ENCODE data around the gene TARDBP.
"Not testable (repeated sequence)": the region's sequence is repeated elsewhere in the genome, so short reads cannot be mapped to it uniquely, and the experiment has no call there.

The TARDBP gene

GRCh38 chr1:10992004-10992403 is 20.4 kb upstream of the TARDBP start:
- not testable (repeated sequence) for DNase-seq (ENCODE audit: low read depth, low spot score)

DNA sequence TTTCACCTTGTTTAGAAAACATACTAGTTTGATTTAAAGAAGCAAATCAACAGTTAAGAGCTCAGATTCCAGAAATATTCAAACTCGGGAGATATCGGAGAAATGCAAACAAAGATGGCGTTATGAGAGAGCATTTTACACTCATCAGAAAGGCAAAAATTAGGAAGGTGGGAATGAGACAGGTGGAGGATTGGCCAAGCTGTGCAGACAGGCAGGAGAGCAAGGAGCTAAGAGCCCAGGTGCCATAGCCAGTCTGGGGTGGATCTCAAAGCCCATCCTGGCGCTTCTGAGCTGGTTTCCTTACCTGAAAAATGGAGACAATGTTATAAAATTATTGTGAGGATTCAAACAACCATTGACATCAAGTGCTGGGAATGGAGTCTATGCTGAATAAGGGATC is 19.6 kb upstream of the TARDBP start:
- DNase-seq (ENCODE audit: low read depth, low spot score): no peak

DNA sequence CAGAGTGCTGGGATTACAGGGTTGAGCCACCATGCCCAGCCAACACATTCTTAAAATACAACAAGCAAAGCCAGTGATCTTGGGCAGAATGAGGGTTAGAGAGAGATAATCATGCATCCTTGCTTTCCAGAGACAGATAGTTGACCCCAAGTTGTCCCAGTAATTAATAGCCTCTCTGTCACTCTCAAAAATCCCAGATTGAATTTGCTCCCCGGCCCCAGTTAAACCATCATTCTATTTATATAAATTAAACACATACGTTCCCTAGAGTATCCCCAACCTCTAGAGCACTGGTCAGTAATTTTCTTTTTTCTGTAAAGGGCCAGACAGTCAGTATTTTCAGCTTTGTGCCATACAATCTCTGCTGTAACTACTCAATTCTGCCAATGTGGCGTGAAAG is 16.4 kb upstream of the TARDBP start:
- no peak for DNase-seq (ENCODE audit: low read depth, low spot score)

GRCh38 chr1:11000526-11000925 is 11.9 kb upstream of the TARDBP start:
- no peak for DNase-seq (ENCODE audit: low read depth, low spot score)

GRCh38 chr1:11013160-11013531 is 692 bp downstream of the TARDBP start:
- no peak for DNase-seq (ENCODE audit: low read depth, low spot score)

- DNase-seq (ENCODE audit: low read depth, low spot score): not testable (repeated sequence)
Observed at GRCh38 chr1:11019358-11019757, 6.9 kb downstream of the TARDBP start.

DNA sequence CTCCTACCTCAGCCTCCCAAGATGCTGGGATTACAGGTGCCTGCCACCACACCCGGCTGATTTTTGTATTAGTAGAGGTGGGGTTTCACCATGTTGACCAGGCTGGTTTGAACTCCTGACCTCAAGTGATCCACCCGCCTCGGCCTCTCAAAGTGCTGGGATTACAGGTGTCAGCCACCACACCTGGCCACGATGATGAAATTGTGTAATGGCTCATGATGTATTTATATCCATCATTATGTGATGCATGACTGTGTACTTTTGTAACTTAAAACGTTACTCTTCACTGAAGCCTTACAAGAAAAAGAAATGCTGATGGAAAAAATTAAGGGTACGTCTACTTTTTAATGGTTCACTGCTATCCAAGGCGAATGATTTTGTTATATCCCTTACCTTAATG is 7.5 kb downstream of the TARDBP start:
- DNase-seq (ENCODE audit: low read depth, low spot score): no peak

DNA sequence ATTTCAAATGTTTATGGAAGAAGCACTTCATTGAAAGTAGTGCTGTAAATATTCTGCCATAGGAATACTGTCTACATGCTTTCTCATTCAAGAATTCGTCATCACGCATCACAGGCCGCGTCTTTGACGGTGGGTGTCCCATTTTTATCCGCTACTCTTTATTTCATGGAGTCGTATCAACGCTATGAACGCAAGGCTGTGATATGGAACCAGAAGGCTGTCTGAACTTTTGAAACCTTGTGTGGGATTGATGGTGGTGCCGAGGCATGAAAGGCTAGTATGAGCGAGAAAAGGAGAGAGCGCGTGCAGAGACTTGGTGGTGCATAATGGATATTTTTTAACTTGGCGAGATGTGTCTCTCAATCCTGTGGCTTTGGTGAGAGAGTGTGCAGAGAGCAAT is 10.7 kb downstream of the TARDBP start:
- no peak for DNase-seq (ENCODE audit: low read depth, low spot score)

- no peak for DNase-seq (ENCODE audit: low read depth, low spot score)
Observed at GRCh38 chr1:11024154-11024873, 11.9 kb downstream of the TARDBP start.

- DNase-seq (ENCODE audit: low read depth, low spot score): no peak
Observed at GRCh38 chr1:11024874-11025203, 12.4 kb downstream of the TARDBP start.

DNA sequence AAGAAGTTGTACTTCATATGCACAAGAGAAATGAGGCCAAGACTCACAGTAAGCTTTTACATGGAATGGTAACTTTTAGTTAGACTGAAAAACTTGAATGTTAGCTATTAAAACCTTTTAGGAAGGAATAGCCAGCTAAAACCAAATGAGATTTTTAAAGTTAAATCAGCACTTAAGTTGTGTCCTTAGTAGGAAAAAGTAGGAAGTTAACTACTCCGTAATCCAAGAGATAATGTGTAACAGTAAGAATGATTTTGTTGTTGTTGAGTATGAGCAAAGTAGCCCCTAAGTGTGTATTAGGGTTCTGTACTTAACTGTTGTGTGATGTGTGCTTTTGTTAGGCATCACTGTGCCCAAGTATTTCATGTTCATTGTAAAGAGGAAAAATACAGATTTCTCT is 13.2 kb downstream of the TARDBP start:
- no peak for DNase-seq (ENCODE audit: low read depth, low spot score)

GRCh38 chr1:11026052-11026451 is 13.6 kb downstream of the TARDBP start:
- no peak for DNase-seq (ENCODE audit: low read depth, low spot score)

- DNase-seq (ENCODE audit: low read depth, low spot score): no peak
Observed at GRCh38 chr1:11026903-11027302, 14.4 kb downstream of the TARDBP start.

DNA sequence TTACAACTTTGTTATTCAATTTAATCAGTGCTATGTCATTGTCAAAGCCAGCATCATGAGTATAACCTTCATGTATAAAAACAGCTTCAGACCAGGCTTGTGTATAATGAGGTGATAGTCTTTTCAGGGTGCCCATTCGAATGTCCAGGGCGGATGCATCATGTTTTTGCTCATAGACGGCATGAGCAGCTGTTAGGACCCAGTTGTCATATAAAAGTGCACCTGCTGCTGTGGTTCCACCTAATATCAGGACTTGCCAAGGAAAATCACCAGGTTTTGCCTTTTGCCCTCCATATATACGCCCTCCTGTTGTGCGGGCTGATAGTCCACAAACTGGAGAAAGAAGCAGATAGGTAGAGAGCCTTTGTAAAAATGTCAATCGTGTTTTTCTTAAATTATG is 14.9 kb downstream of the TARDBP start:
- DNase-seq (ENCODE audit: low read depth, low spot score): no peak

- DNase-seq (ENCODE audit: low read depth, low spot score): no peak
Observed at GRCh38 chr1:11028018-11028417, 15.6 kb downstream of the TARDBP start.

- DNase-seq (ENCODE audit: low read depth, low spot score): no peak
Observed at GRCh38 chr1:11030865-11031264, 18.4 kb downstream of the TARDBP start.

- no peak for DNase-seq (ENCODE audit: low read depth, low spot score)
Observed at GRCh38 chr1:11031624-11032262, 19.3 kb downstream of the TARDBP start.

DNA sequence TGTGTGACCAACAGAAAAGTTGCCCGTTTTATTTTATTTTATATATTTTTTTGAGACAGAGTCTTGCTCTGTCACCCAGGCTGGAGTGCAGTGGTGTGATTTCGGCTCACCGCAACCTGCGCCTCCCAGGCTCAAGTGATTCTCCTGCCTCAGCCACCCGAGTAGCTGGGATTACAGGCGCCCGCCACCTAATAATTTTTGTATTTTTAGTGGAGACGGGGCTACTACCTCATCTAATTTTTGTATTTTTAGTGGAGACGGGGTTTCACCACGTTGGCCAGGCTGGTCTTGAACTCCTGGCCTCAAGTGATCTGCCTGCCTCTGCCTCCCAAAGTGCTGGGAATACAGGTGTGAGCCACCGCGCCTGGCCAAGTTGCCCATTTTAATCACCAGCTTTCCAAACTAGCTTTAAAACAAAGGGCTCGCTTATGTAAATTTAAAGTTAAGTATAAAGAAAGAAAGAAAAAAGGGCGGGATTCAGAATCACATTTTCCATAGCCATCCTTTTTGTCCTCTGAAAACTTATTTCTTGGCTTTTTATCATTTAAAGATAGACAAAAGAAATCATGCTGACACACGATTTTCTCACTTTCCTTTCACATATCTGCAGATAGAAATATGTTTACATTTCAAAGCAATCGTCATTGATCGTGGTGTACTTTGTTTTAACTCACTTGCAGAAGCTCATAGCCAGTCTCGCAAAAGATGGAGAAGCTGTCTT is 24.7 kb downstream of the TARDBP start:
- not testable (repeated sequence) for DNase-seq (ENCODE audit: low read depth, low spot score)

DNA sequence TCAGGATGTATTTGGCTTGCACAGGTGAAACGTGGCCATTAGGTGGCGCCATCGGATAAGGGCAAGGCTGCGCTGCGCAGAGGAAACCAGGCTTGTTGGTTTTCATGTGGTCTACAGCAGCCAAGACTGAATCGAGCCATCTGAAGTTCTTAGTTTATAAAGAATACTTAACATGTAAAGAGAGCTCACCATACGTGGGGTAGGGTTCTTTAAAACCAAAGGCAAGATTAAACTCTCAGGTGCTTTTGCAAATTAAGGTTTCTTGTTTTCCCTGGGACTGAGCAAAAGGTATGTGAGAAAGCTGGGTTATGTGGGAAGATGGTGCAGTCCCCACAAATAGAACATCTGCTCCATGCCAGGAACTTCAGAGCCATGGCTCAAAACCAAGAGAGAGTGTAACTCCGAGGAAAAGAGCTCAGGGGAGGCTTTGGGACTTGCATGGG is 25.3 kb downstream of the TARDBP start:
- peak; percentile 50 for DNase-seq (ENCODE audit: low read depth, low spot score)

- no peak for DNase-seq (ENCODE audit: low read depth, low spot score)
Observed at GRCh38 chr1:11039351-11040104, 27.1 kb downstream of the TARDBP start.

GRCh38 chr1:11040105-11040429 is 27.6 kb downstream of the TARDBP start:
- not testable (repeated sequence) for DNase-seq (ENCODE audit: low read depth, low spot score)

- DNase-seq (ENCODE audit: low read depth, low spot score): no peak
Observed at GRCh38 chr1:11041048-11041447, 28.6 kb downstream of the TARDBP start.
